K562 (cell line): ENCODE data around the gene DTX4. TPM values are rescaled to one million over a fixed set of nuclear protein-coding genes. Genes with fewer than 3 reads are reported as not detected.

Experiments used
- ATAC-seq: fragments of 200-7000 bp; cut with Tn5 transposase; 3 replicates; pipeline ENCODE4 v1.9.1; 2020; ENCODE audit warnings: moderate library complexity
- BruUV-seq: library from RNA; stranded (reverse); fragments of 400-500 nt; replicated peaks from 2 replicates; lab custom pipeline; 2021; lab: Mats Ljungman, UMichigan
- CTCF ChIA-PET: fragments of 300-600 bp; formaldehyde crosslinking; extraction: SDS; loops from one replicate; lab custom pipeline; 2021; ENCODE audit warnings: low intra/inter-chr PET ratio; lab: Yijun Ruan, JAX
- POLR2A ChIA-PET: fragments of 300-600, 350-650 bp; sonication (Branson Sonifier 250); formaldehyde crosslinking; extraction: SDS; loops from one replicate; lab custom pipeline; 2021; ENCODE audit warnings: antibody characterized with exemption, inconsistent platforms; lab: Yijun Ruan, JAX
- DNase-seq, 4 experiments: peaks; one replicate each; pipeline versions ENCODE4 v3.0.0 to v3.0.0-alpha.2; 2011 to 2018; ENCODE audit warnings: low spot score in 3 of 4, mixed read lengths in 3 of 4; ENCODE audit errors: extremely low read depth in 1 of 4
- FAIRE-seq: peaks from 2 replicates; lab custom pipeline; 2011; peaks lifted over from hg19 to GRCh38; lab: Jason Lieb, UNC
- H2AFZ ChIP-seq: 2 replicates; pipeline ENCODE4 v1.6.0; 2011; ENCODE audit warnings: low read depth, low read length, control low read depth, inconsistent platforms
- H3K27ac ChIP-seq: fragments of 200-600 bp; 3 replicates; pipeline ENCODE4 v1.8.0; 2011; ENCODE audit warnings: low read depth, mild to moderate bottlenecking, control low read depth, inconsistent platforms, low read length, moderate library complexity, mixed read lengths; ENCODE audit errors: extremely low read depth
- H3K27me3 ChIP-seq, 2 experiments: fragments of 300-600 bp in 1 of 2; 2 replicates in 1 of 2; 3 replicates in 1 of 2; pipeline versions ENCODE4 v1.6.0 to v1.8.0; 2011; ENCODE audit warnings: inconsistent platforms in 2 of 2, low read length in 2 of 2, mild to moderate bottlenecking in 1 of 2, mixed read lengths in 1 of 2, moderate library complexity in 1 of 2; ENCODE audit not compliant: control insufficient read depth in 2 of 2, insufficient read depth in 2 of 2
- H3K36me3 ChIP-seq: fragments of 300-600 bp; 3 replicates; pipeline ENCODE4 v1.8.0; 2011; ENCODE audit warnings: mild to moderate bottlenecking, low read length, inconsistent platforms; ENCODE audit not compliant: control insufficient read depth, insufficient read depth
- H3K4me1 ChIP-seq, 2 experiments: fragments of 200-600 bp in 1 of 2; replicated peaks in 1 of 2; 2 replicates in 1 of 2; 3 replicates in 1 of 2; pipeline versions ENCODE4 v1.5.1 to v1.8.0; 2011; ENCODE audit warnings: inconsistent platforms in 2 of 2, low read length in 2 of 2, mild to moderate bottlenecking in 1 of 2, mixed read lengths in 1 of 2, moderate library complexity in 1 of 2; ENCODE audit not compliant: control insufficient read depth in 2 of 2, insufficient read depth in 2 of 2
- H3K4me2 ChIP-seq: 2 replicates; pipeline ENCODE4 v1.6.1; 2011; ENCODE audit warnings: low read length, control low read depth, inconsistent platforms, mixed read lengths; ENCODE audit not compliant: insufficient read depth
- H3K4me3 ChIP-seq: fragments of 200-600 bp; sonication (generic), shearing (Covaris generic); 2 replicates; pipeline ENCODE4 v1.5.1; 2016; ENCODE audit warnings: control low read depth, inconsistent platforms
- H3K79me2 ChIP-seq: fragments of 200-600 bp; 3 replicates; pipeline ENCODE4 v1.8.0; 2011; ENCODE audit warnings: low read length, inconsistent platforms; ENCODE audit not compliant: control insufficient read depth, insufficient read depth
- H3K9ac ChIP-seq, 2 experiments: 2 replicates each; pipeline versions ENCODE4 v1.6.0 to v1.6.1; 2011; ENCODE audit warnings: low read depth in 2 of 2, low read length in 2 of 2, control low read depth in 1 of 2, inconsistent platforms in 1 of 2, mild to moderate bottlenecking in 1 of 2, mixed read lengths in 1 of 2; ENCODE audit not compliant: insufficient read depth in 1 of 2
- H3K9me1 ChIP-seq: one replicate; pipeline ENCODE4 v1.6.0; 2011; ENCODE audit warnings: inconsistent platforms, mild to moderate bottlenecking, low read length, moderate library complexity; ENCODE audit not compliant: control insufficient read depth, insufficient read depth
- H3K9me3 ChIP-seq: replicated peaks from 2 replicates; pipeline ENCODE4 v1.5.1; 2011; ENCODE audit warnings: low read depth, low read length, inconsistent platforms; ENCODE audit not compliant: control insufficient read depth, insufficient read depth
- H4K20me1 ChIP-seq: replicated peaks from 2 replicates; pipeline ENCODE4 v1.6.1; 2011; ENCODE audit warnings: low read length, inconsistent platforms, mixed read lengths; ENCODE audit not compliant: control insufficient read depth, insufficient read depth
- MAFK ChIP-seq: IDR thresholded peaks from 2 replicates; pipeline ENCODE4 v1.6.1; 2011; ENCODE audit warnings: low read length, improper control_type of control experiment
- ZNF584 ChIP-seq: fragments of 200-800 bp; sonication (Bioruptor generic); IDR thresholded peaks from 2 replicates; pipeline ENCODE4 v1.6.1; 2016; ENCODE audit warnings: low read depth, mild to moderate bottlenecking, missing genetic modification characterization, missing compliant biosample characterization
- WGBS: fragments of 100-300 bp; shearing (Covaris generic); methylation state at CpG from one replicate; pipeline ENCODE4 v1.1.6; 2016; ENCODE audit warnings: low coverage, mixed read lengths; ENCODE audit not compliant: insufficient coverage; ENCODE audit errors: missing lambda C conversion rate; 5-methylcytosine and 5-hydroxymethylcytosine counted together
- in situ Hi-C: fragments of 300-500 bp; cut with MboI; formaldehyde crosslinking; loops from 4 replicates; pipeline ENCODE4 v1.15.0; 2018; ENCODE audit warnings: inconsistent platforms, mixed read lengths
- intact Hi-C: fragments of 100-400 bp; cut with micrococcal nuclease; formaldehyde crosslinking; loops from 2 replicates; pipeline ENCODE4 v1.14.2; 2022
- polyA plus RNA-seq, 8 experiments: library from polyadenylated mRNA; depleted of rRNA in 4 of 8; stranded (reverse) in 5 of 8; unstranded in 3 of 8; fragments of >200 nt; fragmentation: Nextera tagmentation in 2 of 8; fragmentation: Illumina TruSeq in 1 of 8; extraction: Ambion mirVana in 2 of 8; extraction: Trizol in 1 of 8; gene quantifications; 2 replicates each; pipeline versions ENCODE4 v1.2.1 to v1.2.3, GENCODE V29; 2011 to 2014; ENCODE audit warnings: inconsistent platforms in 1 of 8, missing spikeins in 1 of 8
- total RNA-seq, 7 experiments: library from RNA; depleted of rRNA in 6 of 7; stranded (reverse); fragments of >200 nt in 6 of 7; fragmentation: Illumina TruSeq in 2 of 7; extraction: Trizol in 2 of 7; gene quantifications; 2 replicates each; pipeline versions ENCODE4 v1.2.1 to v1.2.3, GENCODE V29; 2011 to 2021; ENCODE audit warnings: low replicate concordance in 1 of 7
- TF ChIP-seq, protein P1 (sequence below), 2 experiments: IDR thresholded peaks in 1 of 2; conservative IDR thresholded peaks in 1 of 2; 2 replicates each; pipeline ENCODE4 v1.6.1; 2016; ENCODE audit warnings: low read depth in 2 of 2, mild to moderate bottlenecking in 1 of 2, missing compliant biosample characterization in 1 of 2, missing genetic modification characterization in 1 of 2, moderate library complexity in 1 of 2

DTX4 gene
- total and polyA plus RNA-seq, 9 of the 15 experiments (the other 6 are each of a cell fraction or from before 2014, with no cell fraction given) = 0.03 to 0.47 (median 0.04) TPM; not detected in 4

GRCh38 chr11:59180168-59180776, 8.3 kb downstream of the DTX4 start:
- Histone ChIP-seq H3K4me1 (peaks cover 0 to 6% of the 10 kb centered on the region in 2 experiments; a peak in 1 of 5 replicates), H3K9me3 (no peaks in the 10 kb centered on the region), H3K9ac (no peak overlapping the region), H2AFZ (no peak overlapping the region), H3K4me3 (no peak overlapping the region), H3K27ac (no peak overlapping the region), H3K9me1 (no peaks in the 10 kb centered on the region), H4K20me1 (no peaks in the 10 kb centered on the region; the same call in 1 of the 2 replicates), H3K79me2 (no peaks in the 10 kb centered on the region), H3K36me3 (no peaks in the 10 kb centered on the region), H3K27me3 (peaks cover 0 to 25% of the 10 kb centered on the region in 2 experiments; a peak in 2 of 5 replicates), H3K4me2 (no peak overlapping the region)
- CTCF ChIA-PET = no interaction called here
- intact Hi-C loops (no loop called here), in situ Hi-C loops (loop anchor here (25.0 kb wide), 1 partner anchor 507 kb away; no protein-coding TSS in a partner anchor)
- DNase-seq (no peak), ATAC-seq (no peak), FAIRE-seq (no peak)
- 0% methylated on average over 2 of the region's 2 CpGs for WGBS
- TF ChIP-seq, protein P1, sequence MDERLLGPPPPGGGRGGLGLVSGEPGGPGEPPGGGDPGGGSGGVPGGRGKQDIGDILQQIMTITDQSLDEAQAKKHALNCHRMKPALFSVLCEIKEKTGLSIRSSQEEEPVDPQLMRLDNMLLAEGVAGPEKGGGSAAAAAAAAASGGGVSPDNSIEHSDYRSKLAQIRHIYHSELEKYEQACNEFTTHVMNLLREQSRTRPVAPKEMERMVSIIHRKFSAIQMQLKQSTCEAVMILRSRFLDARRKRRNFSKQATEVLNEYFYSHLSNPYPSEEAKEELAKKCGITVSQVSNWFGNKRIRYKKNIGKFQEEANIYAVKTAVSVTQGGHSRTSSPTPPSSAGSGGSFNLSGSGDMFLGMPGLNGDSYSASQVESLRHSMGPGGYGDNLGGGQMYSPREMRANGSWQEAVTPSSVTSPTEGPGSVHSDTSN (CRISPR knock-in tag; IDR thresholded peaks at IDR 0.05; ENCODE audit: low read depth) = no peak
- TF ChIP-seq, protein P1 (tag; conservative IDR thresholded peaks at IDR 0.05; ENCODE audit: low read depth) = no peak
- TF ChIP-seq MAFK = no peak
- no peak for TF ChIP-seq ZNF584 (CRISPR knock-in tag)
- POLR2A ChIA-PET = interaction anchor here (0.7 kb wide), 1 partner anchor 29 kb away, joined by 4 read pairs; no protein-coding TSS in a partner anchor
- BruUV-seq = no TSS peak
